ENCODE data around the gene PPP1R8. TPM values are rescaled to one million over a fixed set of nuclear protein-coding genes. Genes with fewer than 3 reads are reported as not detected.

Gene PPP1R8
- total and polyA plus RNA-seq, 4 donors: 3.1 to 20.5 (median 17.5) TPM

DNA sequence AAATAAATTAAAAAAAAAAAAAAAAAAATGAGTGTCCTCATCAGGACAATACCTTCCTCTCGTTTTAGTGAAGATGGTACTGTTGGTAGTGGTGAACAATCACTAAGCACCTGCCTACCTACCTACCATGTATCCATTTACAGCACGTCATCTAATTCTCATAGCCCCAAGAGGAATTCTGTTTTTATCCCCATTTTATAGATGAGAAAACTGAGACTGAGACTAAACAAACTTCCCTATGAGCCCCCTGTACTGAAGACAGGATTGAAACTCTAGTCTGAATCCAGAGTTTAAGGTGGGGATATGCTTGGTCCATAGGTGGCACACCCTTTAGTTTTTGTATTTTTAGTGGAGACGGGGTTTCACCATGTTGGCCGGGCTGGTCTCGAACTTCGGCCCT is 24.5 kb downstream of the PPP1R8 start:
- Histone ChIP-seq H3K4me1 (ENCODE audit: control insufficient read depth in 4 of 4, insufficient read depth in 4 of 4, low read length in 3 of 4) (peaks cover 0 to 4% (median 2%) of the 10 kb centered on the region in 4 donors), H3K27me3 (ENCODE audit: control insufficient read depth in 4 of 4, insufficient read depth in 4 of 4, low read length in 3 of 4) (no peaks in the 10 kb centered on the region), H3K27ac (ENCODE audit: low read depth in 1 of 2, low read length in 2 of 2) (no peak overlapping the region), H3K36me3 (ENCODE audit: control insufficient read depth in 4 of 4, insufficient read depth in 3 of 4, low read depth in 1 of 4, low read length in 3 of 4) (peaks cover 3 to 18% (median 14%) of the 10 kb centered on the region in 4 donors), H3K4me3 (ENCODE audit: low read depth in 1 of 3, low read length in 3 of 3) (no peak overlapping the region), H3K9ac (ENCODE audit: low read depth in 1 of 2, low read length in 2 of 2) (no peak overlapping the region), H3K9me3 (ENCODE audit: control insufficient read depth in 4 of 4, low read length in 3 of 4) (no peaks in the 10 kb centered on the region)
- WGBS: 88% methylated on average over 6 of the region's 6 CpGs
- no peak for DNase-seq (ENCODE audit: low spot score)
- TF ChIP-seq, protein P1, sequence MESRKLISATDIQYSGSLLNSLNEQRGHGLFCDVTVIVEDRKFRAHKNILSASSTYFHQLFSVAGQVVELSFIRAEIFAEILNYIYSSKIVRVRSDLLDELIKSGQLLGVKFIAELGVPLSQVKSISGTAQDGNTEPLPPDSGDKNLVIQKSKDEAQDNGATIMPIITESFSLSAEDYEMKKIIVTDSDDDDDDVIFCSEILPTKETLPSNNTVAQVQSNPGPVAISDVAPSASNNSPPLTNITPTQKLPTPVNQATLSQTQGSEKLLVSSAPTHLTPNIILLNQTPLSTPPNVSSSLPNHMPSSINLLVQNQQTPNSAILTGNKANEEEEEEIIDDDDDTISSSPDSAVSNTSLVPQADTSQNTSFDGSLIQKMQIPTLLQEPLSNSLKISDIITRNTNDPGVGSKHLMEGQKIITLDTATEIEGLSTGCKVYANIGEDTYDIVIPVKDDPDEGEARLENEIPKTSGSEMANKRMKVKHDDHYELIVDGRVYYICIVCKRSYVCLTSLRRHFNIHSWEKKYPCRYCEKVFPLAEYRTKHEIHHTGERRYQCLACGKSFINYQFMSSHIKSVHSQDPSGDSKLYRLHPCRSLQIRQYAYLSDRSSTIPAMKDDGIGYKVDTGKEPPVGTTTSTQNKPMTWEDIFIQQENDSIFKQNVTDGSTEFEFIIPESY (IDR thresholded peaks at IDR 0.05): no peak
- TF ChIP-seq YY1 (IDR thresholded peaks at IDR 0.05): no peak
- TF ChIP-seq RAD21 (IDR thresholded peaks at IDR 0.05): no peak
- no peak for TF ChIP-seq JUND (IDR thresholded peaks at IDR 0.05)
- no peak for TF ChIP-seq SP1 (IDR thresholded peaks at IDR 0.05)
- TF ChIP-seq NR2F2 (IDR thresholded peaks at IDR 0.05): no peak
- no peak for TF ChIP-seq FOXA1 (IDR thresholded peaks at IDR 0.05)
- TF ChIP-seq HNF4A (conservative IDR thresholded peaks at IDR 0.05): no peak
- no peak for TF ChIP-seq TAF1 (conservative IDR thresholded peaks at IDR 0.05)
- no peak for TF ChIP-seq HNF4G (IDR thresholded peaks at IDR 0.05)
- TF ChIP-seq, protein P2, sequence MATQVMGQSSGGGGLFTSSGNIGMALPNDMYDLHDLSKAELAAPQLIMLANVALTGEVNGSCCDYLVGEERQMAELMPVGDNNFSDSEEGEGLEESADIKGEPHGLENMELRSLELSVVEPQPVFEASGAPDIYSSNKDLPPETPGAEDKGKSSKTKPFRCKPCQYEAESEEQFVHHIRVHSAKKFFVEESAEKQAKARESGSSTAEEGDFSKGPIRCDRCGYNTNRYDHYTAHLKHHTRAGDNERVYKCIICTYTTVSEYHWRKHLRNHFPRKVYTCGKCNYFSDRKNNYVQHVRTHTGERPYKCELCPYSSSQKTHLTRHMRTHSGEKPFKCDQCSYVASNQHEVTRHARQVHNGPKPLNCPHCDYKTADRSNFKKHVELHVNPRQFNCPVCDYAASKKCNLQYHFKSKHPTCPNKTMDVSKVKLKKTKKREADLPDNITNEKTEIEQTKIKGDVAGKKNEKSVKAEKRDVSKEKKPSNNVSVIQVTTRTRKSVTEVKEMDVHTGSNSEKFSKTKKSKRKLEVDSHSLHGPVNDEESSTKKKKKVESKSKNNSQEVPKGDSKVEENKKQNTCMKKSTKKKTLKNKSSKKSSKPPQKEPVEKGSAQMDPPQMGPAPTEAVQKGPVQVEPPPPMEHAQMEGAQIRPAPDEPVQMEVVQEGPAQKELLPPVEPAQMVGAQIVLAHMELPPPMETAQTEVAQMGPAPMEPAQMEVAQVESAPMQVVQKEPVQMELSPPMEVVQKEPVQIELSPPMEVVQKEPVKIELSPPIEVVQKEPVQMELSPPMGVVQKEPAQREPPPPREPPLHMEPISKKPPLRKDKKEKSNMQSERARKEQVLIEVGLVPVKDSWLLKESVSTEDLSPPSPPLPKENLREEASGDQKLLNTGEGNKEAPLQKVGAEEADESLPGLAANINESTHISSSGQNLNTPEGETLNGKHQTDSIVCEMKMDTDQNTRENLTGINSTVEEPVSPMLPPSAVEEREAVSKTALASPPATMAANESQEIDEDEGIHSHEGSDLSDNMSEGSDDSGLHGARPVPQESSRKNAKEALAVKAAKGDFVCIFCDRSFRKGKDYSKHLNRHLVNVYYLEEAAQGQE (IDR thresholded peaks at IDR 0.05): no peak
- TF ChIP-seq, protein P3, sequence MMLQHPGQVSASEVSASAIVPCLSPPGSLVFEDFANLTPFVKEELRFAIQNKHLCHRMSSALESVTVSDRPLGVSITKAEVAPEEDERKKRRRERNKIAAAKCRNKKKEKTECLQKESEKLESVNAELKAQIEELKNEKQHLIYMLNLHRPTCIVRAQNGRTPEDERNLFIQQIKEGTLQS (IDR thresholded peaks at IDR 0.05): no peak
- TF ChIP-seq GABPA (IDR thresholded peaks at IDR 0.05 in 1 of 2, conservative IDR thresholded peaks at IDR 0.05 in 1 of 2): no peak
- no peak for TF ChIP-seq RXRA (IDR thresholded peaks at IDR 0.05)
- no peak for TF ChIP-seq FOXA2 (IDR thresholded peaks at IDR 0.05)
- TF ChIP-seq, protein P4, sequence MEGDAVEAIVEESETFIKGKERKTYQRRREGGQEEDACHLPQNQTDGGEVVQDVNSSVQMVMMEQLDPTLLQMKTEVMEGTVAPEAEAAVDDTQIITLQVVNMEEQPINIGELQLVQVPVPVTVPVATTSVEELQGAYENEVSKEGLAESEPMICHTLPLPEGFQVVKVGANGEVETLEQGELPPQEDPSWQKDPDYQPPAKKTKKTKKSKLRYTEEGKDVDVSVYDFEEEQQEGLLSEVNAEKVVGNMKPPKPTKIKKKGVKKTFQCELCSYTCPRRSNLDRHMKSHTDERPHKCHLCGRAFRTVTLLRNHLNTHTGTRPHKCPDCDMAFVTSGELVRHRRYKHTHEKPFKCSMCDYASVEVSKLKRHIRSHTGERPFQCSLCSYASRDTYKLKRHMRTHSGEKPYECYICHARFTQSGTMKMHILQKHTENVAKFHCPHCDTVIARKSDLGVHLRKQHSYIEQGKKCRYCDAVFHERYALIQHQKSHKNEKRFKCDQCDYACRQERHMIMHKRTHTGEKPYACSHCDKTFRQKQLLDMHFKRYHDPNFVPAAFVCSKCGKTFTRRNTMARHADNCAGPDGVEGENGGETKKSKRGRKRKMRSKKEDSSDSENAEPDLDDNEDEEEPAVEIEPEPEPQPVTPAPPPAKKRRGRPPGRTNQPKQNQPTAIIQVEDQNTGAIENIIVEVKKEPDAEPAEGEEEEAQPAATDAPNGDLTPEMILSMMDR (IDR thresholded peaks at IDR 0.05; ENCODE audit: low read depth, low read length, missing input control): no peak
- TF ChIP-seq EGR1 (IDR thresholded peaks at IDR 0.05; ENCODE audit: low read depth in 2 of 2): no peak
